HG03439 (cell line): ENCODE data around the gene LAMC3.
"Not testable (repeated sequence)": the region's sequence is repeated elsewhere in the genome, so short reads cannot be mapped to it uniquely, and the experiment has no call there.

Experiments used
- ATAC-seq: cut with Tn5 transposase; IDR thresholded peaks from one replicate; pipeline ENCODE4 v1.9.1; 2021; ENCODE audit warnings: mild to moderate bottlenecking, moderate library complexity; ENCODE audit not compliant: unreplicated experiment

LAMC3 gene

GRCh38 chr9:131027048-131027871 lies 18.3 kb downstream of the LAMC3 start:
- ATAC-seq, result no peak

- ATAC-seq, result no peak
Observed at GRCh38 chr9:131027872-131028179, 18.9 kb downstream of the LAMC3 start.

GRCh38 chr9:131028221-131028884 lies 19.4 kb downstream of the LAMC3 start:
- ATAC-seq, result no peak

- ATAC-seq, result no peak
Observed at GRCh38 chr9:131028931-131029573, 20.1 kb downstream of the LAMC3 start.

- no peak for ATAC-seq
Observed at GRCh38 chr9:131029574-131029952, 20.6 kb downstream of the LAMC3 start.

- ATAC-seq, result no peak
Observed at GRCh38 chr9:131030239-131031004, 21.4 kb downstream of the LAMC3 start.

- ATAC-seq, result no peak
Observed at GRCh38 chr9:131031005-131031641, 22.1 kb downstream of the LAMC3 start.

GRCh38 chr9:131031642-131032005 lies 22.6 kb downstream of the LAMC3 start:
- no peak for ATAC-seq

- no peak for ATAC-seq
Observed at GRCh38 chr9:131032384-131032783, 23.4 kb downstream of the LAMC3 start.

- ATAC-seq, result no peak
Observed at GRCh38 chr9:131033269-131034224, 24.6 kb downstream of the LAMC3 start.

GRCh38 chr9:131034268-131034667 lies 25.3 kb downstream of the LAMC3 start:
- no peak for ATAC-seq

- ATAC-seq, result not testable (repeated sequence)
Observed at GRCh38 chr9:131034749-131035148, 25.8 kb downstream of the LAMC3 start.

GRCh38 chr9:131035548-131035947 lies 26.6 kb downstream of the LAMC3 start:
- ATAC-seq, result no peak

- ATAC-seq, result no peak
Observed at GRCh38 chr9:131036071-131036470, 27.1 kb downstream of the LAMC3 start.

GRCh38 chr9:131036529-131037334 lies 27.8 kb downstream of the LAMC3 start:
- no peak for ATAC-seq

GRCh38 chr9:131037335-131038255 lies 28.6 kb downstream of the LAMC3 start:
- ATAC-seq, result no peak

GRCh38 chr9:131038256-131039128 lies 29.5 kb downstream of the LAMC3 start:
- ATAC-seq, result no peak
